GM23338 (cell line): ENCODE results near the gene SH3BGR.

ENCODE experiments used
- CTCF ChIP-seq, 2 experiments: fragments of 200-600 bp in 1 of 2; sonication (generic) in 1 of 2; conservative IDR thresholded peaks; 2 replicates each; pipeline versions ENCODE4 v1.5.1 to v1.6.1; 2016 to 2017; ENCODE audit warnings: antibody characterized with exemption in 2 of 2, low read depth in 2 of 2, mild to moderate bottlenecking in 2 of 2, moderate library complexity in 1 of 2
- EZH2 ChIP-seq: fragments of 200-600 bp; sonication (generic); IDR thresholded peaks from one replicate; pipeline ENCODE4 v1.8.0; 2017; ENCODE audit warnings: antibody characterized with exemption, mild to moderate bottlenecking, low read depth; ENCODE audit not compliant: unreplicated experiment
- POLR2AphosphoS5 ChIP-seq: IDR thresholded peaks from 2 replicates; pipeline ENCODE4 v1.6.1; 2016; ENCODE audit warnings: antibody characterized with exemption, low read depth
- STAT1 ChIP-seq: IDR thresholded peaks from one replicate; pipeline ENCODE4 v1.6.1; 2016; ENCODE audit warnings: antibody characterized with exemption; ENCODE audit not compliant: unreplicated experiment
- ZNF331 ChIP-seq: fragments of 250-450 bp; sonication (Bioruptor Pico); IDR thresholded peaks from 2 replicates; pipeline ENCODE4 v1.5.0; 2020; ENCODE audit warnings: low read depth, mild to moderate bottlenecking, moderate library complexity

- TF ChIP-seq POLR2AphosphoS5, result no peak
- TF ChIP-seq ZNF331 (CRISPR knock-in tag), result no peak
- no peak for TF ChIP-seq CTCF (conservative IDR thresholded peaks at IDR 0.05; ENCODE audit: low read depth in 2 of 2)
- no peak for TF ChIP-seq EZH2
- TF ChIP-seq STAT1, result no peak
Observed at GRCh38 chr21:39553331-39553730, 101.6 kb downstream of the SH3BGR start.
